Measurements from ENCODE around the gene SDHC.
A peak's percentile ranks its signal among the peaks of the same experiment; 100 is the strongest.

SDHC gene

DNA sequence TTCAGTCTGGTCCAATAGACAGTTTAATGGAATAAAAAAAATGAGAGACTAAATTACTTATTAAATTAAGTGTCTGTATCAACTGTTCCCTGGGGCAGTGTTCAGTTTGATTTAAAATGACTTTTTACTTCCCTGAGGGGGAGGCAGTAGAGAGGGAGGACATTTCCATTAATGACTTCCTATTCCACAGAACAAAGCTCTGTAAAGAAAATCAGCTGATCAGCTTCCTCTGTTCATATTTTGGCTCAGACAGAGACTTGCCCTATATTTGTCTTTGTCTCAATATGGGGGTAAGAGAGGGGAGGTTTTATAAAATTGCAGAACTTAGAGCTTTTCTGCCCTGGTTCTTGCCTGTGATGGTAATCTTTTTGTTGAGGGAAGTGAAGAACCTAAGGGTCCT is 45.1 kb downstream of the SDHC start:
- H3K4me3 ChIP-seq (ENCODE audit: low read depth, low read length): no peak overlapping the region
- no peak for DNase-seq (ENCODE audit: low read depth)
- TF ChIP-seq MYC (IDR thresholded peaks at IDR 0.05; ENCODE audit: low read depth, low read length) (no peak), POLR2A (IDR thresholded peaks at IDR 0.05; ENCODE audit: extremely low read depth, insufficient read length) (no peak)
- TF ChIP-seq, protein P1, sequence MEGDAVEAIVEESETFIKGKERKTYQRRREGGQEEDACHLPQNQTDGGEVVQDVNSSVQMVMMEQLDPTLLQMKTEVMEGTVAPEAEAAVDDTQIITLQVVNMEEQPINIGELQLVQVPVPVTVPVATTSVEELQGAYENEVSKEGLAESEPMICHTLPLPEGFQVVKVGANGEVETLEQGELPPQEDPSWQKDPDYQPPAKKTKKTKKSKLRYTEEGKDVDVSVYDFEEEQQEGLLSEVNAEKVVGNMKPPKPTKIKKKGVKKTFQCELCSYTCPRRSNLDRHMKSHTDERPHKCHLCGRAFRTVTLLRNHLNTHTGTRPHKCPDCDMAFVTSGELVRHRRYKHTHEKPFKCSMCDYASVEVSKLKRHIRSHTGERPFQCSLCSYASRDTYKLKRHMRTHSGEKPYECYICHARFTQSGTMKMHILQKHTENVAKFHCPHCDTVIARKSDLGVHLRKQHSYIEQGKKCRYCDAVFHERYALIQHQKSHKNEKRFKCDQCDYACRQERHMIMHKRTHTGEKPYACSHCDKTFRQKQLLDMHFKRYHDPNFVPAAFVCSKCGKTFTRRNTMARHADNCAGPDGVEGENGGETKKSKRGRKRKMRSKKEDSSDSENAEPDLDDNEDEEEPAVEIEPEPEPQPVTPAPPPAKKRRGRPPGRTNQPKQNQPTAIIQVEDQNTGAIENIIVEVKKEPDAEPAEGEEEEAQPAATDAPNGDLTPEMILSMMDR (IDR thresholded peaks at IDR 0.05; ENCODE audit: low read depth, low read length): no peak
- TF ChIP-seq, protein P2, sequence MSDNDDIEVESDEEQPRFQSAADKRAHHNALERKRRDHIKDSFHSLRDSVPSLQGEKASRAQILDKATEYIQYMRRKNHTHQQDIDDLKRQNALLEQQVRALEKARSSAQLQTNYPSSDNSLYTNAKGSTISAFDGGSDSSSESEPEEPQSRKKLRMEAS (IDR thresholded peaks at IDR 0.05; ENCODE audit: low read depth, low read length): no peak

DNA sequence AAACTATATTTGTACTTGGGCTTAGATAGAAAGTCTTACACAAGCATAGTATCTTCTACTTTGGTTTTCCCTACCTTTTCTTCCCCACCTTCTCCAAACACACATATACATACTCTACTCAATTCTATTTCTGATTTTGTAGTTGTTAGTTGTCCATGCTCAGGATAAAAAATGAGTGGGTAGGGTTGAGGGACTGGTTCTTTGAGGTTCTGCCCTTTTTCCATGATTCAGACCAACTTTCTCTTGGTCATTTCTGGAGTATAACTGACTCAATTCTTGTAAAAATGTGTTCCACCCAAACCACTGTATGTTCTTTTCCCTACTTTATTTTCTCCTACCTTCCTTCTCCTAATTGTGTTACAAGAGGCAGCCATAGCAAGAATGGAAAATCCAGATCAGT is 50.2 kb downstream of the SDHC start:
- TF ChIP-seq, protein P2 (IDR thresholded peaks at IDR 0.05; ENCODE audit: low read depth, low read length): no peak
- TF ChIP-seq POLR2A (IDR thresholded peaks at IDR 0.05; ENCODE audit: extremely low read depth, insufficient read length) (no peak), MYC (IDR thresholded peaks at IDR 0.05; ENCODE audit: low read depth, low read length) (no peak)
- TF ChIP-seq, protein P1 (IDR thresholded peaks at IDR 0.05; ENCODE audit: low read depth, low read length): no peak
- no peak for DNase-seq (ENCODE audit: low read depth)
- H3K4me3 ChIP-seq (ENCODE audit: low read depth, low read length): no peak overlapping the region

DNA sequence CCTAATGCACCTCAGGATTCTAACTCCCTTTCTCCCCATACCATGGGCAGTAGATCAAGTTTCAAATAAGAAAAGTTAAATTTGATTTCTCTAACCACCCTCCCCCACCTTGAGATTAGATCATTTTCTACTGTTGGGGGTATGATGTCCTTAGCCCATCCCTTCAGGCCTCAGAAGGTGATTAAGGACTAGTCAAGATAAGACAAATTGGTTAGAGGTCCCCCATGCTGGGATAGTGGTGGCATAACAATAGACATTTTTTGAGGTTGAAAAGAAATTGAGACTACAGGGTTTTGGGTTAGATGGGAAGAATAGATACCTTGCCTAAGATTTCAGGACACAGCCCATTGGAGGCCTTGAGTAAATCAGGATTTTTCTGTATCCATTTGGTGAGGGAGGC is 51.0 kb downstream of the SDHC start:
- H3K4me3 ChIP-seq (ENCODE audit: low read depth, low read length): no peak overlapping the region
- TF ChIP-seq MYC (IDR thresholded peaks at IDR 0.05; ENCODE audit: low read depth, low read length) (no peak), POLR2A (IDR thresholded peaks at IDR 0.05; ENCODE audit: extremely low read depth, insufficient read length) (no peak)
- TF ChIP-seq, protein P2 (IDR thresholded peaks at IDR 0.05; ENCODE audit: low read depth, low read length): no peak
- TF ChIP-seq, protein P1 (IDR thresholded peaks at IDR 0.05; ENCODE audit: low read depth, low read length): no peak

DNA sequence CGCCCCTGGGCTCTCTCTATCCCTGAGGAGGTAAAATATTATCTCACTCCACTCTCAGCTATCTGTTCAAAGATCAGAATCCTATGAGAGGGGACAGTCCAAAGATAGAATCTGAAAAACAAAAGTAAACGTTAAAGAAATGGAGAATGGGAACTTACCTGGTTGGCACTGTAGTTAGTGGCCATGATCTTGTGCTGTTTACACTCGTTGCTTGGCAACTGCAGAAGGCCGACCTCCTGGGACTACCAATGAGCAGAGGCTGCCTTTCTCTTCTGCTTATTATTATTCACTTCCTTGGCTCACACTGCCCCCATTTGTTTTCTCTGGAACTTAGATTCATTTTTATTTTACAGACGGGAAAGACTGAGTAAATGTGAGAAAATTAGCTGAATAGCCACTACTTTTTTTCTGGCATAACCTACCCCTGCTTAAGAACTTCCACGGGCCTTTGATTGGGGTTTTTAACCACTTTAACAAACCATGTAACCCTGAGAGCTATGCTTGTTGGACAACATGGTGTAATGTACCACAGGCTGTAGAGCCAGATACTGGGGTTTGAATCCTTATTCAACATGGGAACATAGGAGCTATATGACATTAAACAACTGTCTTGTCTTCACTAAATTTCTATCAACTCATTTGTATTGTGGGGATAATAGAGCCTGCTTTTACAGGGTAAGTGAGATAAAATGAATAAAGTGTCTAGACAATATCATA is 53.7 kb downstream of the SDHC start, which contains the start of gene CFAP126:
CFAP126 (minus strand) TSS at position 193 of the 717 bp plus-strand sequence; CDS start at position 185, 8 bp downstream.
- TF ChIP-seq, protein P2 (IDR thresholded peaks at IDR 0.05; ENCODE audit: low read depth, low read length): no peak
- TF ChIP-seq POLR2A (IDR thresholded peaks at IDR 0.05; ENCODE audit: extremely low read depth, insufficient read length) (no peak), MYC (IDR thresholded peaks at IDR 0.05; ENCODE audit: low read depth, low read length) (no peak)
- TF ChIP-seq, protein P1 (IDR thresholded peaks at IDR 0.05; ENCODE audit: low read depth, low read length): no peak
- peak; percentile 74 for DNase-seq (ENCODE audit: low read depth)

More for the DNA sequence above, 51.0 kb downstream of the SDHC start:
- no peak for DNase-seq (ENCODE audit: low read depth)

DNA sequence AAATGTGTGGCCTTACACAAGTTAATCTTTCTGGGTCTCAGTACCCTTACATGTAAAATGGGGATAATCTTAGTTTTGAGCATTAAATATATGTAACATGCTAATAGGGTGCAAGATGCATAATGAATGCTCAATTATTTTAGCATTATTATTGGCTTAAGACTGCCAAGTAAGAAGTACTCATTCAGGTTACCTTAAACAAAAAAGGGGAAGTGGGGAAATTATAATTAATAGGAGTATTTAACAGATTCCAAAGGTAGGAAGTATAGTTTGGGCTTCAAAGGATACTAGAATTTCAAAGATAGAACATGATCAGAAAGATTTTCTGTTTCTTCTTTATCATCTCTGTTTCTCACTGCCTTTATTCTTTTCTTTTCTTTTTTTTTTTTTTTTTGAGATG is 59.3 kb downstream of the SDHC start:
- no peak for DNase-seq (ENCODE audit: low read depth)
- no peak overlapping the region for H3K4me3 ChIP-seq (ENCODE audit: low read depth, low read length)
- TF ChIP-seq, protein P2 (IDR thresholded peaks at IDR 0.05; ENCODE audit: low read depth, low read length): no peak
- TF ChIP-seq MYC (IDR thresholded peaks at IDR 0.05; ENCODE audit: low read depth, low read length) (no peak), POLR2A (IDR thresholded peaks at IDR 0.05; ENCODE audit: extremely low read depth, insufficient read length) (no peak)
- TF ChIP-seq, protein P1 (IDR thresholded peaks at IDR 0.05; ENCODE audit: low read depth, low read length): no peak

More for the DNA sequence above, 53.7 kb downstream of the SDHC start, which contains the start of gene CFAP126:
- H3K4me3 ChIP-seq (ENCODE audit: low read depth, low read length): no peak within 1 kb of the TSS

All from NB4 (cell line).